ENCODE measurements around the gene SHISAL2A. TPM values are rescaled to one million over a fixed set of nuclear protein-coding genes. Genes with fewer than 3 reads are reported as not detected.

Gene SHISAL2A
- total RNA-seq, 1 donor from 2014 or later: 2.2 TPM

GRCh38 chr1:52621950-52622349 lies 11.0 kb upstream of the SHISAL2A start:
- DNase-seq (ENCODE audit: low spot score): no peak

GRCh38 chr1:52623812-52624211 lies 9.2 kb upstream of the SHISAL2A start:
- no peak for DNase-seq (ENCODE audit: low spot score)

GRCh38 chr1:52627028-52627427 lies 5.9 kb upstream of the SHISAL2A start:
- no peak for DNase-seq (ENCODE audit: low spot score)

GRCh38 chr1:52628614-52629324 lies 4.2 kb upstream of the SHISAL2A start:
- no peak for DNase-seq (ENCODE audit: low spot score)

- DNase-seq (ENCODE audit: low spot score): no peak
Observed at GRCh38 chr1:52629325-52629643, 3.7 kb upstream of the SHISAL2A start.

- no peak for DNase-seq (ENCODE audit: low spot score)
Observed at GRCh38 chr1:52629667-52630066, 3.3 kb upstream of the SHISAL2A start.

GRCh38 chr1:52631759-52632331 lies 1.1 kb upstream of the SHISAL2A start:
- DNase-seq (ENCODE audit: low spot score): peak; percentile 33

GRCh38 chr1:52633291-52633754 lies 355 bp downstream of the SHISAL2A start:
- DNase-seq (ENCODE audit: low spot score): no peak

GRCh38 chr1:52634111-52634510 lies 1.1 kb downstream of the SHISAL2A start:
- DNase-seq (ENCODE audit: low spot score): no peak

GRCh38 chr1:52635321-52636089 lies 2.5 kb downstream of the SHISAL2A start:
- DNase-seq (ENCODE audit: low spot score): no peak

GRCh38 chr1:52636721-52637695 lies 4.0 kb downstream of the SHISAL2A start:
- peak; percentile 30 for DNase-seq (ENCODE audit: low spot score)

GRCh38 chr1:52637946-52638345 lies 5.0 kb downstream of the SHISAL2A start:
- DNase-seq (ENCODE audit: low spot score): no peak

- no peak for DNase-seq (ENCODE audit: low spot score)
Observed at GRCh38 chr1:52640697-52641096, 7.7 kb downstream of the SHISAL2A start.

- no peak for DNase-seq (ENCODE audit: low spot score)
Observed at GRCh38 chr1:52641307-52641706, 8.3 kb downstream of the SHISAL2A start.

- no peak for DNase-seq (ENCODE audit: low spot score)
Observed at GRCh38 chr1:52645261-52645660, 12.3 kb downstream of the SHISAL2A start.

GRCh38 chr1:52651904-52652303 lies 18.9 kb downstream of the SHISAL2A start:
- DNase-seq (ENCODE audit: low spot score): no peak

GRCh38 chr1:52653207-52653849 lies 20.4 kb downstream of the SHISAL2A start:
- no peak for DNase-seq (ENCODE audit: low spot score)

GRCh38 chr1:52654063-52654462 lies 21.1 kb downstream of the SHISAL2A start:
- no peak for DNase-seq (ENCODE audit: low spot score)

GRCh38 chr1:52657702-52658101 lies 24.7 kb downstream of the SHISAL2A start:
- DNase-seq (ENCODE audit: low spot score): no peak

- DNase-seq (ENCODE audit: low spot score): no peak
Observed at GRCh38 chr1:52658795-52659194, 25.8 kb downstream of the SHISAL2A start.

- no peak for DNase-seq (ENCODE audit: low spot score)
Observed at GRCh38 chr1:52659356-52659755, 26.4 kb downstream of the SHISAL2A start.

Data from umbilical cord (tissue), 2 donors.